Right forelimb (tissue), 1 donor: ENCODE data around the gene DNAJC13.

Experiments
- DNase-seq: peaks from one replicate; pipeline ENCODE4 v3.0.0-alpha.2; 2018

Gene DNAJC13

GRCh38 chr3:132469326-132469725 is 52.0 kb downstream of the DNAJC13 start:
- DNase-seq: no peak

GRCh38 chr3:132486099-132486498 is 68.8 kb downstream of the DNAJC13 start:
- no peak for DNase-seq

- no peak for DNase-seq
Observed at GRCh38 chr3:132488151-132488550, 70.8 kb downstream of the DNAJC13 start.

GRCh38 chr3:132499071-132499470 is 81.8 kb downstream of the DNAJC13 start:
- no peak for DNase-seq

GRCh38 chr3:132503559-132503958 is 86.3 kb downstream of the DNAJC13 start:
- no peak for DNase-seq

- no peak for DNase-seq
Observed at GRCh38 chr3:132504375-132504933, 87.2 kb downstream of the DNAJC13 start.

- no peak for DNase-seq
Observed at GRCh38 chr3:132507657-132508056, 90.4 kb downstream of the DNAJC13 start.

- DNase-seq: no peak
Observed at GRCh38 chr3:132509096-132509495, 91.8 kb downstream of the DNAJC13 start.

- DNase-seq: no peak
Observed at GRCh38 chr3:132509506-132509905, 92.2 kb downstream of the DNAJC13 start.

GRCh38 chr3:132513057-132513456 is 95.8 kb downstream of the DNAJC13 start:
- DNase-seq: no peak

GRCh38 chr3:132517311-132517710 is 100.0 kb downstream of the DNAJC13 start:
- DNase-seq: no peak

GRCh38 chr3:132519914-132520313 is 102.6 kb downstream of the DNAJC13 start:
- no peak for DNase-seq

GRCh38 chr3:132521901-132522300 is 104.6 kb downstream of the DNAJC13 start:
- DNase-seq: no peak

- DNase-seq: no peak
Observed at GRCh38 chr3:132522353-132522752, 105.1 kb downstream of the DNAJC13 start.

- no peak for DNase-seq
Observed at GRCh38 chr3:132530624-132531023, 113.3 kb downstream of the DNAJC13 start.

- peak; percentile 58 for DNase-seq
Observed at GRCh38 chr3:132535575-132536441, 118.5 kb downstream of the DNAJC13 start.

GRCh38 chr3:132536442-132537153 is 119.3 kb downstream of the DNAJC13 start:
- DNase-seq: no peak

- DNase-seq: no peak
Observed at GRCh38 chr3:132537297-132537696, 120.0 kb downstream of the DNAJC13 start.

- DNase-seq: no peak
Observed at GRCh38 chr3:132538072-132538471, 120.8 kb downstream of the DNAJC13 start.

- no peak for DNase-seq
Observed at GRCh38 chr3:132539681-132540080, 122.4 kb downstream of the DNAJC13 start.

GRCh38 chr3:132542577-132542976 is 125.3 kb downstream of the DNAJC13 start:
- no peak for DNase-seq

- no peak for DNase-seq
Observed at GRCh38 chr3:132543011-132543739, 125.9 kb downstream of the DNAJC13 start.

- no peak for DNase-seq
Observed at GRCh38 chr3:132544130-132544529, 126.8 kb downstream of the DNAJC13 start.
